ENCODE results near the gene KCNJ12. TPM values are rescaled to one million over a fixed set of nuclear protein-coding genes. Genes with fewer than 3 reads are reported as not detected.

The KCNJ12 gene
- total and polyA plus RNA-seq, 2 of the 13 experiments (the other 11 are each of a cell fraction or from before 2014, with no cell fraction given): not detected

DNA sequence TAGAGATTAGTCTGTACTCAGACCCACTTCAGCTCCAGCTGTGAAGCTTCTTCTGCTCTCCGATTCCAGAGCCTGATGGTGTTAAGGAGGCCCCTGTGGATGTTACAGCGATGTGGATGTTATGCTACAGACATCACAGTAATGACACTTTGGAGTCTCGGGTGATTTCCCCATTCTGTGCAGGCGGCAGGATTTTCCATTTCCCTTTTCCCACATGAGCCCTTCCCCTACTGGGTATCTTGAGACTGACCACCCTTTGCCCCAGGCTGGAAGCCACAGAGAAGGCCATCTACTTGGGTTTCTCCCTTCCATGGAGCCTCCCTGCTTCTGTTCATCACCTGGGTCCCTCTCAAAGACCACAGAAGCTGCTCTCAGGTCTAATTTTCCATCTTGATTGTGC, 78.3 kb downstream of the KCNJ12 start (continued):
- TF ChIP-seq, protein P1, sequence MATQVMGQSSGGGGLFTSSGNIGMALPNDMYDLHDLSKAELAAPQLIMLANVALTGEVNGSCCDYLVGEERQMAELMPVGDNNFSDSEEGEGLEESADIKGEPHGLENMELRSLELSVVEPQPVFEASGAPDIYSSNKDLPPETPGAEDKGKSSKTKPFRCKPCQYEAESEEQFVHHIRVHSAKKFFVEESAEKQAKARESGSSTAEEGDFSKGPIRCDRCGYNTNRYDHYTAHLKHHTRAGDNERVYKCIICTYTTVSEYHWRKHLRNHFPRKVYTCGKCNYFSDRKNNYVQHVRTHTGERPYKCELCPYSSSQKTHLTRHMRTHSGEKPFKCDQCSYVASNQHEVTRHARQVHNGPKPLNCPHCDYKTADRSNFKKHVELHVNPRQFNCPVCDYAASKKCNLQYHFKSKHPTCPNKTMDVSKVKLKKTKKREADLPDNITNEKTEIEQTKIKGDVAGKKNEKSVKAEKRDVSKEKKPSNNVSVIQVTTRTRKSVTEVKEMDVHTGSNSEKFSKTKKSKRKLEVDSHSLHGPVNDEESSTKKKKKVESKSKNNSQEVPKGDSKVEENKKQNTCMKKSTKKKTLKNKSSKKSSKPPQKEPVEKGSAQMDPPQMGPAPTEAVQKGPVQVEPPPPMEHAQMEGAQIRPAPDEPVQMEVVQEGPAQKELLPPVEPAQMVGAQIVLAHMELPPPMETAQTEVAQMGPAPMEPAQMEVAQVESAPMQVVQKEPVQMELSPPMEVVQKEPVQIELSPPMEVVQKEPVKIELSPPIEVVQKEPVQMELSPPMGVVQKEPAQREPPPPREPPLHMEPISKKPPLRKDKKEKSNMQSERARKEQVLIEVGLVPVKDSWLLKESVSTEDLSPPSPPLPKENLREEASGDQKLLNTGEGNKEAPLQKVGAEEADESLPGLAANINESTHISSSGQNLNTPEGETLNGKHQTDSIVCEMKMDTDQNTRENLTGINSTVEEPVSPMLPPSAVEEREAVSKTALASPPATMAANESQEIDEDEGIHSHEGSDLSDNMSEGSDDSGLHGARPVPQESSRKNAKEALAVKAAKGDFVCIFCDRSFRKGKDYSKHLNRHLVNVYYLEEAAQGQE (IDR thresholded peaks at IDR 0.05; ENCODE audit: borderline replicate concordance in 1 of 2, low read depth in 1 of 2, low read length in 2 of 2): no peak
- TF ChIP-seq TRAFD1 (CRISPR knock-in tag; IDR thresholded peaks at IDR 0.05; ENCODE audit: borderline replicate concordance) (no peak), NFE2L1 (CRISPR knock-in tag; IDR thresholded peaks at IDR 0.05; ENCODE audit: borderline replicate concordance) (no peak)

DNA sequence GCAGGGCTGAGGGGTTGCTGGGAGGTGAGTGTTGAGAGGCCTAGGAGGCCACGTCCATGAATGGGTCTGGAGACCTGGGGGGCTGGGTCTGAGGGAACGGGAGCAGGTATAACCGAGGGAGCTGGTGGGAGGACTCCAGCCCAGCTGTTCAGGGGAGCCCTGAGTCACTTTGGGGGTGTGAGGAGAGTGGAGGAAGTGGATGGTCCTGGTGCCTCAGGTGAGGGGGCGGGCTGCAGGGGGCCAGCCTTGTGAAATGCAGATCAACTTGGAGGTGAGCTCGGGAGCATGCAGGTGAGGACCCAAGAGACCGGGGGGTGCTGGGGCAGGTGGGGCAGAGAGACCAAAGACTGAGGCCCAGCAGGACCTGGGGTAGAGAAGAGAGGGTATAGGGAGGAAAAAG, 79.6 kb downstream of the KCNJ12 start:
- Histone ChIP-seq H3K27ac (ENCODE audit: extremely low read length, insufficient read depth, low read length) (no peak overlapping the region), H3K79me2 (ENCODE audit: insufficient read depth, low read length) (no peaks in the 10 kb centered on the region), H4K20me1 (ENCODE audit: insufficient read depth, low read length) (no peaks in the 10 kb centered on the region), H3K4me1 (ENCODE audit: insufficient read depth, low read length) (peaks cover 5% of the 10 kb centered on the region; the same call in 1 of the 2 replicates), H3K36me3 (replicated peaks in 1 of 2; ENCODE audit: control insufficient read depth in 1 of 2, insufficient read depth in 2 of 2, low read length in 2 of 2) (no peaks in the 10 kb centered on the region), H3K27me3 (ENCODE audit: control insufficient read depth in 1 of 2, insufficient read depth in 2 of 2, low read length in 2 of 2) (peaks cover 1 to 18% of the 10 kb centered on the region in 2 experiments; a peak in 3 of 5 replicates), H3K9me3 (ENCODE audit: low read length) (no peaks in the 10 kb centered on the region), H3K4me3 (replicated peaks in 1 of 3; ENCODE audit: insufficient read depth in 1 of 3, low read depth in 2 of 3, low read length in 3 of 3) (no peak overlapping the region), H2AFZ (ENCODE audit: low read length) (no peak overlapping the region), H3K9ac (ENCODE audit: insufficient read depth, low read depth, low read length) (no peak overlapping the region), H3K4me2 (ENCODE audit: low read depth, low read length) (no peak overlapping the region)
- no peak for ATAC-seq
- intact Hi-C loops (cut with micrococcal nuclease; ENCODE audit: unreplicated experiment) (no loop called here), in situ Hi-C loops (cut with HindIII; ENCODE audit: extremely low pct_ligation_motif_present, low pct_unique_long_range_greater_than_20kb) (loop anchor here (5.0 to 10.0 kb wide), 2 partner anchors 57 to 171 kb away; partner anchors contain the start of gene MAP2K3)
- ChIA-PET CTCF (ENCODE audit: low intra/inter-chr PET ratio, low total read pairs) (no interaction called here), POLR2A (no interaction called here)
- no peak for FAIRE-seq
- WGBS (ENCODE audit: low lambda C conversion rate): 13% methylated on average over 6 of the region's 6 CpGs
- BruUV-seq (replicated peaks): no TSS peak
- no peak for DNase-seq (ENCODE audit: low spot score)
- no peak for TF ChIP-seq MIER2 (CRISPR knock-in tag; IDR thresholded peaks at IDR 0.05)
- TF ChIP-seq HNRNPLL (IDR thresholded peaks at IDR 0.05; ENCODE audit: low read depth, low read length, poor library complexity, severe bottlenecking): no peak
- TF ChIP-seq U2AF1 (optimal IDR thresholded peaks at IDR 0.05; ENCODE audit: low read depth, low read length): no peak
- no peak for TF ChIP-seq NR2F6 (IDR thresholded peaks at IDR 0.05)
- TF ChIP-seq NR2F6 (CRISPR knock-in tag; IDR thresholded peaks at IDR 0.05): no peak
- TF ChIP-seq, protein P2, sequence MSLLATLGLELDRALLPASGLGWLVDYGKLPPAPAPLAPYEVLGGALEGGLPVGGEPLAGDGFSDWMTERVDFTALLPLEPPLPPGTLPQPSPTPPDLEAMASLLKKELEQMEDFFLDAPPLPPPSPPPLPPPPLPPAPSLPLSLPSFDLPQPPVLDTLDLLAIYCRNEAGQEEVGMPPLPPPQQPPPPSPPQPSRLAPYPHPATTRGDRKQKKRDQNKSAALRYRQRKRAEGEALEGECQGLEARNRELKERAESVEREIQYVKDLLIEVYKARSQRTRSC (CRISPR knock-in tag; IDR thresholded peaks at IDR 0.05; ENCODE audit: low read depth): no peak
- no peak for TF ChIP-seq ZNF550 (CRISPR knock-in tag; IDR thresholded peaks at IDR 0.05; ENCODE audit: borderline replicate concordance)
- TF ChIP-seq ZFP90 (CRISPR knock-in tag; IDR thresholded peaks at IDR 0.05; ENCODE audit: borderline replicate concordance): no peak
- no peak for TF ChIP-seq GATAD1 (CRISPR knock-in tag; IDR thresholded peaks at IDR 0.05)
- TF ChIP-seq, protein P3, sequence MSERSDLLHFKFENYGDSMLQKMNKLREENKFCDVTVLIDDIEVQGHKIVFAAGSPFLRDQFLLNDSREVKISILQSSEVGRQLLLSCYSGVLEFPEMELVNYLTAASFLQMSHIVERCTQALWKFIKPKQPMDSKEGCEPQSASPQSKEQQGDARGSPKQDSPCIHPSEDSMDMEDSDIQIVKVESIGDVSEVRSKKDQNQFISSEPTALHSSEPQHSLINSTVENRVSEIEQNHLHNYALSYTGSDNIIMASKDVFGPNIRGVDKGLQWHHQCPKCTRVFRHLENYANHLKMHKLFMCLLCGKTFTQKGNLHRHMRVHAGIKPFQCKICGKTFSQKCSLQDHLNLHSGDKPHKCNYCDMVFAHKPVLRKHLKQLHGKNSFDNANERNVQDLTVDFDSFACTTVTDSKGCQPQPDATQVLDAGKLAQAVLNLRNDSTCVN (CRISPR knock-in tag; IDR thresholded peaks at IDR 0.05; ENCODE audit: borderline replicate concordance): no peak
- TF ChIP-seq, protein P4, sequence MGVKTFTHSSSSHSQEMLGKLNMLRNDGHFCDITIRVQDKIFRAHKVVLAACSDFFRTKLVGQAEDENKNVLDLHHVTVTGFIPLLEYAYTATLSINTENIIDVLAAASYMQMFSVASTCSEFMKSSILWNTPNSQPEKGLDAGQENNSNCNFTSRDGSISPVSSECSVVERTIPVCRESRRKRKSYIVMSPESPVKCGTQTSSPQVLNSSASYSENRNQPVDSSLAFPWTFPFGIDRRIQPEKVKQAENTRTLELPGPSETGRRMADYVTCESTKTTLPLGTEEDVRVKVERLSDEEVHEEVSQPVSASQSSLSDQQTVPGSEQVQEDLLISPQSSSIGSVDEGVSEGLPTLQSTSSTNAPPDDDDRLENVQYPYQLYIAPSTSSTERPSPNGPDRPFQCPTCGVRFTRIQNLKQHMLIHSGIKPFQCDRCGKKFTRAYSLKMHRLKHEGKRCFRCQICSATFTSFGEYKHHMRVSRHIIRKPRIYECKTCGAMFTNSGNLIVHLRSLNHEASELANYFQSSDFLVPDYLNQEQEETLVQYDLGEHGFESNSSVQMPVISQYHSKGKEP (CRISPR knock-in tag; IDR thresholded peaks at IDR 0.05): no peak

Data from HepG2 (cell line).